ENCODE results near the gene ZNF24.

- TF ChIP-seq, protein P1, sequence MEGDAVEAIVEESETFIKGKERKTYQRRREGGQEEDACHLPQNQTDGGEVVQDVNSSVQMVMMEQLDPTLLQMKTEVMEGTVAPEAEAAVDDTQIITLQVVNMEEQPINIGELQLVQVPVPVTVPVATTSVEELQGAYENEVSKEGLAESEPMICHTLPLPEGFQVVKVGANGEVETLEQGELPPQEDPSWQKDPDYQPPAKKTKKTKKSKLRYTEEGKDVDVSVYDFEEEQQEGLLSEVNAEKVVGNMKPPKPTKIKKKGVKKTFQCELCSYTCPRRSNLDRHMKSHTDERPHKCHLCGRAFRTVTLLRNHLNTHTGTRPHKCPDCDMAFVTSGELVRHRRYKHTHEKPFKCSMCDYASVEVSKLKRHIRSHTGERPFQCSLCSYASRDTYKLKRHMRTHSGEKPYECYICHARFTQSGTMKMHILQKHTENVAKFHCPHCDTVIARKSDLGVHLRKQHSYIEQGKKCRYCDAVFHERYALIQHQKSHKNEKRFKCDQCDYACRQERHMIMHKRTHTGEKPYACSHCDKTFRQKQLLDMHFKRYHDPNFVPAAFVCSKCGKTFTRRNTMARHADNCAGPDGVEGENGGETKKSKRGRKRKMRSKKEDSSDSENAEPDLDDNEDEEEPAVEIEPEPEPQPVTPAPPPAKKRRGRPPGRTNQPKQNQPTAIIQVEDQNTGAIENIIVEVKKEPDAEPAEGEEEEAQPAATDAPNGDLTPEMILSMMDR (IDR thresholded peaks at IDR 0.05): no peak
- TF ChIP-seq POLR2A (IDR thresholded peaks at IDR 0.05): no peak
Measured at GRCh38 chr18:35283923-35284794, 60.1 kb downstream of the ZNF24 start.
